Epidermal melanocyte (primary cell): ENCODE measurements around the gene SPDEF.

ENCODE experiments used
- DNase-seq: peaks from one replicate; pipeline ENCODE4 v3.0.0; 2011; ENCODE audit warnings: low spot score; ENCODE audit not compliant: insufficient read length

The SPDEF gene

DNA sequence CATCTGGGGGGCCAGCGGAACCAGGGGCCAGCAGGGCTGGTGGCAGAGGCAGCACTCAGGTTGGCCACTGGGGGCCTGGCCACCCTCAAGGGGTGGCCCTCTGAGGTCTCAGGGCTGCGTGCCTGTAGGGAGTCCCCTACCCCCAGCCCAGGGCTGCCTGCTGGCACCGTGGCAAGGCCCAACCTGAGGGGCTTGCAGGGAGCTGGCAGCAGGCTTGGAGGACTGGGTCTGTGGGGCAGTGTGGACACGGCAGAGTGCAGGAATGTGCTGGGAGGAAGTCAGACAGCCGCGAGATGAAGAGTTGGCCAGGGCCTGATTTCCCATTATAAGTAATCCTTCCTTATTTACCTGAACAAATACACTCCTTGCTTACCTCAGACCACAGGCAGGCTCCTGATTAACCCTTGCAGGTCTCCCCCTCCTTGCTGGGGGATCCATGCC, at the start of gene SPDEF:
TSS of gene SPDEF (minus strand) at position 299 of the 441 bp plus-strand sequence. CDS start 11,874 bp downstream, outside the sequence.
- no peak for DNase-seq

DNA sequence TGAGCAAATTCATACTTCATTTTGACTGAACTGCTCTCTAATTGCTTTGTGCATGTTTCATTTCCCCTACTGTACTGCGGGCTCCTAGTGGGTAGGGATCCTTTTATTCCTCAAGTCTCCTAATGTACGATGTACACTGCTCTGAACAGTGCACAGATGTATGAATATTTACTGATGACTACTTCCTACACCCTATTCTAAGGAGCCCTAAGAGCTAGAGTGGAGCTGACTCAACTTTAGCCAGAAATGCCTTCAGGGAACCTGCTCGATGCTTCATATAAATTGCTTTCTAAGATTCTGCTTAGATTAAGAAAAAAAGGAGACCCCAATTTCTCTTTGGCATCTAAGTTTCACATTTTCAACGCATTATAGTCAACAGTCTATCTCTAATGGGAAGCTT, 47.6 kb upstream of the SPDEF start:
- DNase-seq = no peak

DNA sequence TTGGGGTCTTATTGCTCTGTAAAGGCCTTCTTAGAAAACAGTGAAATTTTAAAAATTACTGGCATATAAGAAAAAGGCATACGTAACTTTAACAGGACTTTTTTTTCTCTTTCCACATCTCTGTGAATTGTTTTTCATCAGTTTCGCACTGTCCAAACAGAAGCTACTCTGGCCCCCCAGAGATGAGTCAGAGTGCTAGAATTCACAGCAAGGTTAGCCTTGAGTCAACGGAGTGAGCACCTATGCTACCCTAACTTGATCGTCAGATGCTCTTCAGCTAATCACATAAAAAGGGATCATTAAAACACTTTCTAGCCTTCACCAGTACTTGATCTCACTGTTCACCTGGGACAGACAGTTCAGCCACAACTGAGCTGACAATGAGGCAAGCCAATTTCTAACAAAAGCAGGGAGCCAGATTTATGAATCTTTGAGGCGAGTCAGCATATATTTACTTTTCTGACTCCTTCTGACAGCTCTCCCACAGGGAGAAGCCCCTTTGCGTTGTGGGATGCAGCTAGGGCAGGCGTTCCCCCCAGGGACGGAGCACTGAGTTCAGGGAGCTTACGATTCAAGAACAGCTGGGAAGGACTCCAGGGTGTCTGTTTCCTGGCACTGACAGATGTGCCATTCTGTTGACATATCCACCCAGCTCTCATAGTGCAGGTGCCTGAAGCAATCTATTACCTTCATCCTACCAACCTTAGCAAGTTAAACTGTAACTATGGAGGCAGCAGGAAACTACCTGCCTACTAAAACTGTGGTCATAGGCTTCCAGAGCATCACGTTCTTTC, 46.4 kb upstream of the SPDEF start:
- no peak for DNase-seq

DNA sequence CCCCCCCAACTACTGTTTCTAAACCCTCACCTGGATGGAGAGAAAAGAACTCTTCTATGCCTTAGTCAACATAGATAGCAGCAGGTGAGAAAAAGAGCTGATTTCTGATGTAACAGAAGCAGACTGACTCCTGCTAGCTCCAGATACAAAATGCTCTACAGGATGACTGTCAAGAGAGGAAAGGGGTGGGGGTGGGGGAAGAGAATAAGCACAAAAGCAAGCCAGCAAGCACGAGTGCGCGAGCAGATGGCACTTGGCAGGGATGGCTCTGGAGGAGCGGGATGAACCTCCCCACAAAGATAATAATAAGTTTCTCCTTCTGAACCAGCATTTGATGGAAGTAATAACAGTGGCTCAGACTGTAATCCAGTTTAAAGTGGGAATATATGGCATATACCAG, 45.6 kb upstream of the SPDEF start:
- DNase-seq = no peak

DNA sequence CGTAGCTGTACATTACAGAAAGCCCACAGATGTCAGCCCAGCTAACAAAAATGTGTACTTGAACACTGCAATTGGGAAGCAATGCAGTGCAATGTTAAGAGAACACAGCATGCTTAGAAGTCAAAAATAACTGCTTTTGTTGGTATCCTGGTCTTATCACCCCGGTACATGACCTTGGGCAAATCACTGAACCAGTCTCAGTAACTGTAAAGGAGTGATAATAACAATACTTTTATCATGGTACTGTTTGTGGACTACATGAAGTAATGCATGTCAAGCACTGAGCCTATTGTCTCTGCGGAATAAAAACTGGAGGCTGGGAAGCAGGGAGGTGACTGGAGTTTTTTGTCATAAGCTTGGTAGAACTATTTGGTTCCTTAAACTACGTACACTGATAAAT, 44.7 kb upstream of the SPDEF start:
- no peak for DNase-seq

DNA sequence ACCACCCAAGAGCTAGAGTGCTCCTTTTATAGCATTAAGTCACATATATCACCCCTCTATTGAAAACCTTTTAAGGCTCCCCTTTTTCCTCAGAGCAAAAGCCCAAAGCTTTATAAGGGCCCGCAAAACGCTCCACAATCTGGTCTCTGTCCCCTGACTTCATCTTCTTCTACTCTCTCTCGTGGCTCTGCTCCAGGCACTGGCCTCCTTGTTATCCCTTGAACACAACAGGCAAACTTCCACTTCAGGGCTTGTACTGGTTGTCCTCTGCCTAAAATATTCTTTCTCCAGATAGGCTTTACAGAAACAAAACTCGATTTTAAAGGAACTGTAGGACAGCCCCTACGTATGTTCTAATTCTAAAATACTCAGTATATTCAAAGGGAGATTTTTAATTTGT, 44.0 kb upstream of the SPDEF start:
- no peak for DNase-seq

DNA sequence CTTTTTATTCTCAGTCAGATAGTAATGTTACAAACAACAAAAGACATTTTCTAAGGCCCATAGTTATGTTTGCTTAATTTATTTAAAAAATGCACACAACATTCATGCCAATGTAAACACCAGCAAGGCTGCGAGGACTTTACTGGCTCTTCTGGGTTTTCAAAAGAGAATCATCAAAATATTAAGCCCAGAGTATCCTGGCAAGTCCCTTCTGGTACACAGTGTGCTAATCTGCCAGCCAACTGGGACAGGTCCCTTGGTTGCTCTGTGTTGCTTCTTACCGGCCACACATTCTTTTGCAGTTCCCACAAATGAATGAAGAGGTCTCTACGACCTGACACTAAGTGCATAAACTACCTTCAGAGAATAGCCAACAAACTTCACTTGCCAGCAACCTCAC, 42.6 kb upstream of the SPDEF start:
- no peak for DNase-seq

DNA sequence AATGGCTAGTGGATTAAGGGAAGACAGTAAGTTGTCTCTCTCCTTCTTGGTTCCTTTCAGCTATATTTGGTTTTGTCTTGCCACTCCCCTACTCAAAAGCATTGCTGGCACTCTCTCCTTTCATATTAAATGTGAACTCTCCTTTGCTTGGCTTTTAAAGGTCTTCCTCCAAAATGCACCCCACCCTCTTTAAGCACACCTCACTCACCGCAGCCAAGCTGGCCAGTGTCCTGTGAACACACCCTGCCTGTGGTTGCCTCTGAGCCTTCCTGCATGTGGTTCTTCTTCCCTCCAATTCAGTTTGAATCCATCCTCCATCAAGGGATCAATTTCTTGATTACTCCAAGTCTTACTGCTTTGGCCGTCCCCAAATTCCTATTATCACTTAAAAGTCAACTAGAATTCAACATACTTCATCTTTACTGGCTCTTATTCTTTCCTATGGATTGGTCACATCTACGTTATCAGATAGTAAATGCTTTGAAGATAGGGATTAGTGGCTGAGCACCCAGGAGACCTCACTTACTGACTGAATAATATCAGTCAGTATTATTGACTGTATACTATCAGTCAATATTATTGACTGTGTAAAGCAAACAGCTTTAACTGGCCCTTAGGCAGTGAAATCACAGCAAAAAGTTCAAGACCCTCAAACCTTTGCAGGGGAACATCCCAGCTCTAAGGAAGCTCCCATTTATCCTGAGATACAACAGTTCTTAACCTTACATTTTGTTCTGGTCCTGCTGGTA, 41.6 kb upstream of the SPDEF start:
- DNase-seq = no peak

DNA sequence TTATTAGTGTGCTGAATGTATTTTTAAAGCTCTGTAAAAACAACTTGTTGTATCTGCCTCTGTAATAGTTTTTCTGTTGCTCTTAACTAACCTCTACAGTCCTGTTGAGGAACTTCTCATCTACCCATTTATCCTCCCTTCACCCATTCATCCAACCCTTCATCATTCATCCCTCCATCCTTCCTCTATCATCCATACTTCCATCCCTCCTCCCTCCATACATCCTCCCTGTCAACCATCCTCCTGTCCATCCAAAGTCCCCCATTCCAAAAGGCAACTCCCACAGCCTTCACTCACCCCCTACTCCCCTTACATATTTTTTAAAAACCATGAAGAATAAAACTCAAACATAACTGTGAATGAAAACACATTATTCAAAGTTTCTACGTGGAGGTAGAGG, 40.7 kb upstream of the SPDEF start:
- no peak for DNase-seq

DNA sequence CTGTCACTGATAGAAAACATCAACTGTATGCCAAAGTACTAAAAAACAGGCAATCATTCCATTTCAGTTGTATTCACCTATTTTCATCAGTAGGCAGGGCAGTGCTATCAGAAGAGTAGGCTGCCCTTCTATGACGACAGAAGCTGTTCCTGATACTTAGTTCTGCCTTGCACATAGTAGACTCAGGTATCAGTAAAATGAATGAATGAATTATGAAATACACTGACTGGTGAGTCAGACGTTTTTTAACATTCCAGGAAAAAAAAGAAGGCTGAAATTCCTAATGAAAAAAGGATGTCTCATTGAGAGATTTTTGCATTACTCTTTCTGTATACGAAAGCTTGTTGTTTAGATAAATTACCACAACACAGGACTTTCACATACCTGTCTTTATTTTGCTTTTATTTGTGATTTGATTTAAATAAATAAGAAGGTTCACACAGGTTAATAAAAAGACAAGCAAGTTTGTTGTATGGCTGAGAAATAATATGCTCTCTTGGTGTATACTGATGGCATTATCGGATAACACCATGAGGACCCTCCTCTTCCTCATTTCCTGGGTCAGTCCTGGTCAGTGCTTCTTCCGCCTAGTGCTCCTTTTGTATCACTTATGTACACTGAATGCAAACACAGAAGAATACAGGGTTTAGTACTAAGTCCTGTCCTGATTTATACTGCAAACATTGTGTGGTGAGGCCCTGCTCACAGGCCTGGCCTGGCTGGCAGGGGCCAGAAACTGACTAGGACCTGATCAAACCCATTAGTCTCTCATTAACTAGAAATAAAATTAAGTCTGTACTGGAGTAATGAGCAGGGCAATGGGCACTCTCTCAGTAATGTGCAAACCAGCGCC, 39.4 kb upstream of the SPDEF start:
- no peak for DNase-seq

DNA sequence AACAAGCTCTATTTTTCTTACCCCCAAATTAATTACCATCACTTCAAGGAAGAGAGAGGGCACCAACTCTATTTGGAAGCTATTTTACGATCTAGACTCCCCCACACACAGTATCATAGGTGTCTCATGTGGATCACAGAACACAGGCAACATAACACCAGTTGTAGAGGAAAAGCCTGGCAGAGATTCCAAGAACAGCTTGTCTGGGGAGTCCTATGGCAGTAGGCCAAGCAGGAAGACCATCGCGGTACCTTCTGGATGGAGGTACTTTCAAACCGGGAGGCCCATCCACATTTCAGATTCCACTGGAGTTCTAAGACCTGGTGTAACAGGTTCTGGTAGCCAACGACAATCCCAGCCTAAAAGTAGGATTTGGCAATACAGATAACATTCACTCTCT, 37.6 kb upstream of the SPDEF start:
- no peak for DNase-seq

DNA sequence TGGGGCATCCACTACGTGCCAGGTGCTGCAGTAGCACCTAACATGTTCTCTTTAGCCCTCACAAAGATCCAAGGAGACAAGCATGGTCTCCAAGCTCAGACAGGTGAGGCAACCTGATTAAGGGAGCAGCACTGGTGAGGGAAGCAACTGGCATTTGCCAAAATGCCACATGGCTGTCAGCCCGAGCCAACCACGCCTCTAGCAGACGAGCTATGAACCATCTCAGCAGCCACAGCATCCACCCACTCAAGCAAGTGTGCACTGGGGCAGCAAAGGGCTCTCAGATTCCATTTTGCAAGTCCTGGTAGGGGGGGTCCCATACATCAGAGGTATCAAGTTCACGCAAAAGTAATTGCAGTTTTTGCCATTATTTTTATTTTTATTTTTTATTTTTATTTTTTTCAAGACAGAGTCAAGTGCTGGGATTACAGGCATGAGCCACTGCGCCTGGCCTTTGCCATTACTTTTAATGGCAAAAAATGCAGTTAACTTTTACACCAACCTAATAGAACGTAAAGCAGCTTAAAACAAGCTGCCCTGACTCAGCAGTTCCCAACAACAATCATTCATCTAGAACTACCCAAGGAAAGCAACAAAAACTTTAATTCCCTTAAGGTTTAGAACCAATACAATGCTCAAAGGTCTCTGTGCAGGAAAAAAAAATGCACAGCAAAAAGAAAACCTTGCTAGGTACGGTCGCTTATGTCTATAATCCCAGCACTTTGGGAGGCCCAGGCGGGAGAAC, 36.3 kb upstream of the SPDEF start:
- DNase-seq = no peak

DNA sequence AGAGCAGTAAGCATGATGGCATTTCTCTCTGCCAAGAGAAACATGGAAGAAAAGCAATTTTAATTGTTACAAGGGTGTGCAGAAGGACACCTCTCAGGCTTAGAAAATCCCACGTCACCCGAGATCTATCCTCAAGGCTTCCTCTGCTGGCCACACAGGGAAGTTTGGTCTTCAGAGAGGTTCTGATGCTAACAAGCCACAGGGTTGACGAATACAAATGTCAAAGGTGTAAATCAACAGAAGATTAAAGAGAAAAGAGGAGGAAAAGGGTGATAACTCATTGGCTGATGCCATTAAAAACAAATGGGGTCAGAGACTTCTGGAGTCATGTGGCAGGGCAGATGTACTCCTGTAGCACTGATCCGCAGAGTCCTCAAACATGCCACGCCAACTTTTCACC, 33.6 kb upstream of the SPDEF start:
- DNase-seq = no peak

DNA sequence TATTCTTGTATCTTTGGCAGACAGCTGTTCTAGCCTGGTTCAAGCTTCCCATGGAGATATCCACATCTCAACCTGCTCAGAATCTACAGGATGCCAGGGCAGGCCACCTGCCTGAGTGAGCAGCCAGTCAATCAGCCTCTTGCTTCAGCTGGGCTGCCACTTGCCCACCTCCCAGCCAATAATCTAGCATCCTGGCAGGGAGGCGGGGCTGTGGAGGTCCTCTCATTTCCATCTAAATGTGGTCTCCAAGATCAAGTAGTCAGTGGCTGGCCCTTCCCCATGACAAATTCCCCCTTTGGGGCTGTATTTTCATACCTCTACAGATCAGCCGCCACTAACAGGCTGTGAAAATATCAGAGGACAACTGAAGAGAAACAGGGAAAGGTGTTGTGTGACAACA, 33.0 kb upstream of the SPDEF start:
- no peak for DNase-seq

DNA sequence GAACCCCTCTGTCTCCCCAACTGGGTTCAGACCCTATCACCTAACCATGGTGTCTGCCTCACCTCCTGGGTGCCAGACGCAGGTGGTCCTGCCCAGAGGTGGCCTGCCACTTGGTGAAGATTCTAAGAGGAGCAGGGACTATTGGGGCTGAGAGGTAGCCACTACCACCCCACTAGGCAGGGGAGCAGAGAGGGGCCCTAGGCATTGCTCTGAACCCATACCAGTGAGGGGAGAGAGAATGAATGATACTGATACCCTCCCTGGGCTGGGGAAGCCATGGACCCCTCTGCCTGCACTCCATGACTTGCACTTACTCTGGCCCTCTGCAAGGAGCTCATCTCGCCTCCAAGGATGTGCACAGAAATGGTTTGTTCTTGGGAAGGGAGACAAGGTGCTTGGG, 31.7 kb upstream of the SPDEF start:
- DNase-seq = peak; percentile 1

DNA sequence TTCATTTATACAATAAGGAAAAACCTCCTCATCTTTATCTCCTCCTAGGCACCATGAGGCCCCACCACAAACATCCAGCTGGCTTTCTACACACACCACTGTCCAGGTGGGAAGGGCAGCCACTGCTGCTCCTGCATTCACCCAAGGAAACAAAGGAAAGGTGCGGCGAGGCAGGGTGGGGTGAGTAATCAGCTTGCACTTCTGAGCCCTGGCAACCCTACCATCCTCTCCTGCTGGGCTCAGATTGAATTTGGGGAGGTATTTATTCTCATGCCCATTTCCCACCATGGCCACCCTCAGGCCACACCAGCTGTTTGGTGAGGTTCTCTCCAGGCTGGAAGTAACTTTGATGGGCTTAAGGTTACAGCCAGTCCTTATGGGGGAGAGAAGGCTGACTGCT, 31.2 kb upstream of the SPDEF start:
- DNase-seq = no peak

DNA sequence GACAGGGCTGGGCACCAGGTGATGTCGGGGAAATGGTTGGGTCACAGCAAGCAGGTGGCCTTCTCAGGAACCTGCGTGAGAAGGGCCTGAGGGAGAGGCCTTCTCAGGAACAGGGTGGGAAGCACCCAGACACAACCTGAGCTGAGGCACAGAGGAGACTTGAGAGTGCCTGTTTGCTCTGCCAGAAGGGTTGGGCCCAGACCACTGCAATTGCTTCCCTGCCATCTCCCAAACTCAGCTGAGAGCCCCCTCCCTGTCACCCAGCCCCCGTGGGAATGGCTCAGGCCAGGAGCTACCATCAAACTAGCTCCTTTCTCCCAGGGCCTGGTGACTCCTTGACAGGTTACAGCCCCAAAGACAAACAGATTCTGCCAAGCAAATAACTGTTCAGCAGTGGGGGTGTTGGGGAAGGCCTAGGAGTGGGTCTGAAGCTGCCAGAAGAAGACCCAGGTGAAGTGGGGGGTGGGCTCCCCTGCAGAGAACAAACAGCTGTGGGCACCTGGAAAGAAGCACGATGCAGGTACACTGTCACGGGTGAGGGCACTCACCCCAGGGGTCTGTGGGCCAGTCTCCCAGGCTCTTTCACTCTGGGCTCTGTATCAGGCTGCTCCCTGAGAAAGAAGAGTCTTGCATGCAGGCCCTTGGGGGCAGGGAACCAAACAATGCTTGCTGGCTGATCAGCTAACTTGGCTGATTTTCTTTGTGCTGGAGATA, 30.4 kb upstream of the SPDEF start:
- no peak for DNase-seq

DNA sequence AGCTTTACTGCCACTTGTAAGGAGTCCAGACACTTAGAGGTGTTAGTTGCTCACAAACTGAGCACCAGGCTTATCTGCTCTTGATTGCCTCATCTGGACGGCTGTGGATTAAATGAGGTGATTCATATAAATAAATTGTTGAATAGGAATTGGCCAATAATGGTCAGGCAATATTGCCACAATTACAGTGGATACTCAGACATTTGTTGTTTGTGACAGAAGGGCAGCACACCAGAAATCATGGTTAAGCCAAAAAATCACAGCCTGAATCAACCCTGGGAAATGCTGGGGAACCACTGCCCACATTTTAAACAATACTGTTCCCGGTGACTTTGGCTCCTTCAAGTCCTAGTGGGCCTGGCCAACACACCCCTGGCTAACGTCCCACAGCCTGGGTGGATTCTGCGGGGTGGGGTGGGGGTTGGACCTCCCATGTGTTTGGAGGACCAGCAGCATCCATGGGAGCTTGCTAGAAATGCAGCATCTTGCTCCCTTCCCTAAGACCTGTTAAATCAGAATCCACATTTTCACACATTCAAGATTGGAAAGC, 29.5 kb upstream of the SPDEF start:
- no peak for DNase-seq

DNA sequence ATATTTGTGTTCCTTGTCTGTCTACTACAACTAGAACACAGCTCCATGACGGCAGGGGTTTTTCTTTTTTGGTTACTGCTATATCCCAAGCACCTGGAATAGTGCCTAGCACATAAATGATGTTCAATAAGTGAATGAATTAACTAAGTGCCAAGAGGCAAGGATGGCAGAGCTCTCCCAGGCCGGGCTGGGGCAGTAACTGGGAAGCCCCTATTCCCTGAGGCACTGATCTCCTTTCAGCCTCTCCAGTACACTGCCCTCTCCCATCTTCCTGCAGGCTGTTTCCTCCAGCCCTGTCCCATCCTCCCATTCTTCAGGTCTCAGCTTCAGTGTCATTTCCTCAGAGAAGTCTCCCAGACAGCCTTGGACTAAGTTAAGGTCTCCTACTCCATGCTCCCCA, 29.0 kb upstream of the SPDEF start:
- peak; percentile 4 for DNase-seq

DNA sequence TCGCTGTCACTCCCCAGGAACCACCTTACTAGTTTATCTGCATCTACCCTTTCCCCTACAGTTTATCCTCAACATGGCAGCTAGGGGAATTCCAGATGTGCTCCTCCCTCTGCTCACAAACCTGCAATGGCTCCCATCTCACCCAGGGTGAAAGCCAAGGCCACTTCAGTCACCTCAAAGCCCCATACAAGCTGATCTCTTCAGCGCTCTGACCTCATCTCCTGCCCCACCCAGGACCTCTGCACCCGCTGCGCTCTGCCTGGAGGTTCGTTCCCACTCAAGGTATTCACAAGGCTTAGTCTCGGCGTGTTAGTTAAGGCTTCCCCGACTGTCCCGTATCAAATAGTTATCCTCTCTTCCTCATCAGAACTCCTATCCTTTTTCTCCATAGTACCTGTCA, 28.6 kb upstream of the SPDEF start:
- peak; percentile 4 for DNase-seq
